Liver (tissue), 3 donors: ENCODE results near the gene CYP24A1.

ENCODE experiments used
- CTCF ChIP-seq: fragments of 150-350 bp; IDR thresholded peaks from 2 replicates; pipeline ENCODE4 v1.5.1; 2017; ENCODE audit warnings: improper control_type of control experiment, low read depth, low read length; ENCODE audit not compliant: missing input control
- EGR1 ChIP-seq, 2 donors: IDR thresholded peaks; 2 replicates each; pipeline ENCODE4 v1.6.1; 2016 to 2018; ENCODE audit warnings: antibody characterized with exemption in 2 of 2, low read depth in 2 of 2
- HNF4A ChIP-seq, 2 donors: conservative IDR thresholded peaks; 2 replicates each; pipeline ENCODE4 v1.6.1; 2016; ENCODE audit warnings: antibody characterized with exemption in 2 of 2, mild to moderate bottlenecking in 2 of 2
- JUND ChIP-seq, 2 donors: IDR thresholded peaks; 2 replicates each; pipeline ENCODE4 v1.6.1; 2016; ENCODE audit warnings: antibody characterized with exemption in 2 of 2
- MAX ChIP-seq: IDR thresholded peaks from 2 replicates; pipeline ENCODE4 v1.6.1; 2016; ENCODE audit warnings: antibody characterized with exemption
- RAD21 ChIP-seq, 2 donors: IDR thresholded peaks; 2 replicates each; pipeline ENCODE4 v1.6.1; 2016; ENCODE audit warnings: antibody characterized with exemption in 2 of 2, mild to moderate bottlenecking in 2 of 2
- REST ChIP-seq: IDR thresholded peaks from 2 replicates; pipeline ENCODE4 v1.6.1; 2016; ENCODE audit warnings: antibody characterized with exemption, mild to moderate bottlenecking
- SP1 ChIP-seq: IDR thresholded peaks from 2 replicates; pipeline ENCODE4 v1.6.1; 2018; ENCODE audit warnings: antibody characterized with exemption, mild to moderate bottlenecking
- TAF1 ChIP-seq: conservative IDR thresholded peaks from 2 replicates; pipeline ENCODE4 v1.6.1; 2016; ENCODE audit warnings: antibody characterized with exemption, mild to moderate bottlenecking
- YY1 ChIP-seq: IDR thresholded peaks from 2 replicates; pipeline ENCODE4 v1.6.1; 2016; ENCODE audit warnings: antibody characterized with exemption, mild to moderate bottlenecking
- TF ChIP-seq, protein P1 (sequence below): IDR thresholded peaks from 2 replicates; pipeline ENCODE4 v1.6.1; 2016; ENCODE audit warnings: antibody characterized with exemption
- donor health status: healthy.
- donor health status: healthy.

GRCh38 chr20:54194724-54195438, 21.1 kb upstream of the CYP24A1 start:
- TF ChIP-seq CTCF (no peak), YY1 (no peak), MAX (no peak), JUND (IDR thresholded peaks at IDR 0.05) (no peak), SP1 (no peak), REST (no peak), EGR1 (IDR thresholded peaks at IDR 0.05; ENCODE audit: low read depth in 2 of 2) (no peak), TAF1 (no peak), RAD21 (IDR thresholded peaks at IDR 0.05) (no peak), HNF4A (conservative IDR thresholded peaks at IDR 0.05) (no peak)
- TF ChIP-seq, protein P1, sequence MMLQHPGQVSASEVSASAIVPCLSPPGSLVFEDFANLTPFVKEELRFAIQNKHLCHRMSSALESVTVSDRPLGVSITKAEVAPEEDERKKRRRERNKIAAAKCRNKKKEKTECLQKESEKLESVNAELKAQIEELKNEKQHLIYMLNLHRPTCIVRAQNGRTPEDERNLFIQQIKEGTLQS, result no peak
